Neural crest cell (in vitro differentiated cells): ENCODE data around the gene CST8. TPM values are rescaled to one million over a fixed set of nuclear protein-coding genes. Genes with fewer than 3 reads are reported as not detected.

Experiments used
- DNase-seq: peaks from one replicate; pipeline ENCODE4 v3.0.0; 2021; ENCODE audit warnings: low read depth, mixed read lengths, low spot score
- H3K27ac Mint-ChIP-seq: one replicate; pipeline ENCODE4 v1.8.0; 2021; ENCODE audit warnings: mild to moderate bottlenecking, mixed read lengths; ENCODE audit not compliant: unreplicated experiment
- H3K27me3 Mint-ChIP-seq: 2 replicates; pipeline ENCODE4 v1.8.0; 2021; ENCODE audit warnings: low read depth, mild to moderate bottlenecking, mixed read lengths
- H3K36me3 Mint-ChIP-seq: 2 replicates; pipeline ENCODE4 v1.8.0; 2021; ENCODE audit warnings: low read depth, mild to moderate bottlenecking, mixed read lengths
- H3K4me1 Mint-ChIP-seq: 2 replicates; pipeline ENCODE4 v1.8.0; 2021; ENCODE audit warnings: mixed read lengths
- H3K4me3 Mint-ChIP-seq: one replicate; pipeline ENCODE4 v1.8.0; 2021; ENCODE audit warnings: mild to moderate bottlenecking, mixed read lengths
- H3K9me3 Mint-ChIP-seq: 2 replicates; pipeline ENCODE4 v1.8.0; 2021; ENCODE audit warnings: mixed read lengths
- CTCF ChIP-seq: fragments of 200-600 bp; sonication (generic); conservative IDR thresholded peaks from 2 replicates; pipeline ENCODE4 v1.5.0; 2021; ENCODE audit warnings: antibody characterized with exemption, mild to moderate bottlenecking
- total RNA-seq: library from RNA; stranded (reverse); gene quantifications from 2 replicates; pipeline ENCODE4 v1.2.1, GENCODE V29; 2021

The CST8 gene
- total RNA-seq, 1 donor from 2014 or later, result not detected

- Mint-ChIP-seq H3K27ac (no peak overlapping the region), H3K27me3 (no peaks in the 10 kb centered on the region), H3K4me1 (no peaks in the 10 kb centered on the region), H3K36me3 (no peaks in the 10 kb centered on the region), H3K4me3 (no peak overlapping the region), H3K9me3 (peaks cover 5% of the 10 kb centered on the region)
- no peak for TF ChIP-seq CTCF
- no peak for DNase-seq
These were observed 14.7 kb upstream of the CST8 start for GRCh38 chr20:23476015-23476754.

- H3K27me3 Mint-ChIP-seq, result no peaks in the 10 kb centered on the region
- TF ChIP-seq CTCF, result no peak
- H3K4me1 Mint-ChIP-seq, result peaks cover 5% of the 10 kb centered on the region
- DNase-seq, result no peak
- H3K27ac Mint-ChIP-seq, result no peak overlapping the region
- no peaks in the 10 kb centered on the region for H3K36me3 Mint-ChIP-seq
- H3K4me3 Mint-ChIP-seq, result no peak overlapping the region
- peaks cover 5% of the 10 kb centered on the region for H3K9me3 Mint-ChIP-seq
These were observed 13.7 kb upstream of the CST8 start for GRCh38 chr20:23477223-23477622.

- Mint-ChIP-seq H3K9me3 (peaks cover 5% of the 10 kb centered on the region), H3K36me3 (no peaks in the 10 kb centered on the region)
These were observed 11.9 kb upstream of the CST8 start for GRCh38 chr20:23479043-23479442.

GRCh38 chr20:23482138-23482537, 8.8 kb upstream of the CST8 start:
- Mint-ChIP-seq H3K36me3 (no peaks in the 10 kb centered on the region), H3K9me3 (peaks cover 5% of the 10 kb centered on the region), H3K4me3 (no peak overlapping the region), H3K27me3 (no peaks in the 10 kb centered on the region), H3K27ac (no peak overlapping the region), H3K4me1 (peaks cover 10% of the 10 kb centered on the region)
- TF ChIP-seq CTCF, result no peak
- DNase-seq, result no peak

More at GRCh38 chr20:23479043-23479442, 11.9 kb upstream of the CST8 start:
- Mint-ChIP-seq H3K4me3 (no peak overlapping the region), H3K27ac (no peak overlapping the region), H3K4me1 (peaks cover 8% of the 10 kb centered on the region), H3K27me3 (no peaks in the 10 kb centered on the region)
- TF ChIP-seq CTCF, result no peak
- no peak for DNase-seq

GRCh38 chr20:23484081-23484480, 6.8 kb upstream of the CST8 start:
- DNase-seq, result no peak
- Mint-ChIP-seq H3K27ac (no peak overlapping the region), H3K36me3 (no peaks in the 10 kb centered on the region), H3K27me3 (no peaks in the 10 kb centered on the region), H3K9me3 (peaks cover 5% of the 10 kb centered on the region), H3K4me1 (peaks cover 10% of the 10 kb centered on the region), H3K4me3 (no peak overlapping the region)
- TF ChIP-seq CTCF, result no peak
